DOHH2 (cell line): Measurements from ENCODE around the gene CACNA1D.

Experiments
- H3F3A ChIP-seq: fragments of 200-600 bp; sonication (generic), shearing (Covaris generic); 2 replicates; pipeline ENCODE4 v1.6.0; 2016; ENCODE audit warnings: antibody characterized with exemption, mild to moderate bottlenecking; ENCODE audit not compliant: control insufficient read depth, insufficient read depth
- H3K27ac ChIP-seq: fragments of 200-600 bp; sonication (generic); 2 replicates; pipeline ENCODE4 v1.5.1; 2014; ENCODE audit warnings: low read depth, mild to moderate bottlenecking, low read length, moderate library complexity
- H3K27me3 ChIP-seq: fragments of 200-600 bp; sonication (generic); 2 replicates; pipeline ENCODE4 v1.6.1; 2014; ENCODE audit warnings: mild to moderate bottlenecking, low read length, mixed read lengths; ENCODE audit not compliant: control insufficient read depth
- H3K36me3 ChIP-seq: fragments of 200-600 bp; sonication (generic); 2 replicates; pipeline ENCODE4 v1.6.1; 2014; ENCODE audit warnings: mild to moderate bottlenecking, low read length, moderate library complexity, mixed read lengths; ENCODE audit not compliant: control insufficient read depth
- H3K4me1 ChIP-seq: fragments of 200-600 bp; sonication (generic); 2 replicates; pipeline ENCODE4 v1.6.1; 2014; ENCODE audit warnings: mild to moderate bottlenecking, low read length, mixed read lengths; ENCODE audit not compliant: control insufficient read depth
- H3K4me2 ChIP-seq: fragments of 200-600 bp; sonication (generic); 2 replicates; pipeline ENCODE4 v1.6.0; 2014; ENCODE audit warnings: mild to moderate bottlenecking, low read length, moderate library complexity
- H3K4me3 ChIP-seq: fragments of 200-600 bp; sonication (generic); 2 replicates; pipeline ENCODE4 v1.5.1; 2014; ENCODE audit warnings: mild to moderate bottlenecking, low read length, mixed read lengths
- H3K79me2 ChIP-seq: fragments of 200-600 bp; sonication (generic); 2 replicates; pipeline ENCODE4 v1.6.1; 2014; ENCODE audit warnings: mild to moderate bottlenecking, low read length, mixed read lengths; ENCODE audit not compliant: control insufficient read depth
- H3K9me2 ChIP-seq: fragments of 200-600 bp; sonication (generic); replicated peaks from 2 replicates; pipeline ENCODE4 v1.6.1; 2014; ENCODE audit warnings: mild to moderate bottlenecking, low read length, mixed read lengths; ENCODE audit not compliant: control insufficient read depth
- H3K9me3 ChIP-seq: fragments of 200-600 bp; sonication (generic); 2 replicates; pipeline ENCODE4 v1.6.1; 2014; ENCODE audit warnings: antibody characterized with exemption, low read length, mixed read lengths; ENCODE audit not compliant: control insufficient read depth, insufficient read depth
- H4K20me1 ChIP-seq: fragments of 200-600 bp; sonication (generic); 2 replicates; pipeline ENCODE4 v1.6.0; 2014; ENCODE audit warnings: low read depth, mild to moderate bottlenecking, antibody characterized with exemption, low read length, moderate library complexity; ENCODE audit not compliant: control insufficient read depth, insufficient read depth
- CTCF ChIP-seq: fragments of 200-600 bp; sonication (generic); IDR thresholded peaks from one replicate; pipeline ENCODE4 v1.5.1; 2014; ENCODE audit warnings: antibody characterized with exemption, mild to moderate bottlenecking, low read depth, low read length; ENCODE audit not compliant: poor library complexity, severe bottlenecking
- EZH2phosphoT487 ChIP-seq: fragments of 200-600 bp; sonication (generic); IDR thresholded peaks from 2 replicates; pipeline ENCODE4 v1.6.1; 2017; ENCODE audit warnings: borderline replicate concordance, mild to moderate bottlenecking, antibody characterized with exemption, low read length, moderate library complexity, mixed read lengths

The CACNA1D gene

DNA sequence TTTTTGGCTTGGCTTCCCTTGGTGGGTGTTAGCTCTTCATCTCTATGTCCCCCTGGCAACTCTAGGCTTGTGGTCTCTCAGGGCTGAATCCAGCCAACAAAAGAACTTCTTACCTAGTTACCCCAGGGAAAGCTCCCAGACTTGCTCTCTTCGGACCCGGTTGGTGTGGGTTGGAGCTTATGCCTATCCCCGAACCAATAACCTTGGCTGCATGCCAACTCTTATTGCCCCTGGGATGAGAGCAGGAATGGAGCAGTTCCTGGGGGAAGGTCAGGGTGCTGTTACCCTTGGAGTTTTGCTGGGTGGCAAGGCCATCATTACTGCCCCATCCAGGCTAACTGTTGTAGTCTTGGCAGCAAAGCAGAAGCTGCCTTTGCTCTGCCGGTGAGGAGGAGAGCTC lies 147.8 kb downstream of the CACNA1D start:
- TF ChIP-seq EZH2phosphoT487, result no peak
- TF ChIP-seq CTCF, result no peak
- Histone ChIP-seq H3K4me3 (no peak overlapping the region), H3K27me3 (peaks cover 7% of the 10 kb centered on the region; the same call in 1 of the 2 replicates), H3K79me2 (no peaks in the 10 kb centered on the region), H3K9me3 (no peaks in the 10 kb centered on the region), H3K4me1 (no peaks in the 10 kb centered on the region), H4K20me1 (no peaks in the 10 kb centered on the region), H3K9me2 (no peaks in the 10 kb centered on the region), H3K27ac (no peak overlapping the region), H3F3A (no peaks in the 10 kb centered on the region), H3K36me3 (no peaks in the 10 kb centered on the region), H3K4me2 (no peak overlapping the region)

DNA sequence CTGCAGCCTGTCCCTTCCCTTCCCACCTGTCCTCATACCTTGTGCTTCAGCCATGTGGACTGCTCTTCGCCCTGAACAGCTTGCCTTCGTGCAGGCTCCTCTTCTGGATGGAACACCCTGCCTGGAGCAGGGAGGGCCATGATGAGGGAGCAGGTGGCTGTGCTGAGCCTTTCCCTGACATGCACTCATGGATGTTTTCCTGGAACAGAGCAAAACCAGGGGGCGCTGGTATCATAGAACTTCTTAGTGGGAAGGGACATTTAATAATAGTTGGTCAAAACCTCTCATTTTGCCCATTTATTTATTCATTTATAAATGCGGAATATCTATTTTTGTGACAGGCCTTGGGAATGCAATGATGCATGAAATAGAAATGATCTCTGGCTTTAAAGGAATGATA lies 149.3 kb downstream of the CACNA1D start:
- Histone ChIP-seq H3K27ac (no peak overlapping the region), H3K4me3 (no peak overlapping the region), H3K9me2 (no peaks in the 10 kb centered on the region), H4K20me1 (no peaks in the 10 kb centered on the region), H3K79me2 (no peaks in the 10 kb centered on the region), H3K4me2 (no peak overlapping the region), H3F3A (no peaks in the 10 kb centered on the region), H3K9me3 (no peaks in the 10 kb centered on the region), H3K4me1 (no peaks in the 10 kb centered on the region), H3K36me3 (no peaks in the 10 kb centered on the region), H3K27me3 (peaks cover 10% of the 10 kb centered on the region; the same call in 1 of the 2 replicates)
- no peak for TF ChIP-seq CTCF
- TF ChIP-seq EZH2phosphoT487, result no peak

DNA sequence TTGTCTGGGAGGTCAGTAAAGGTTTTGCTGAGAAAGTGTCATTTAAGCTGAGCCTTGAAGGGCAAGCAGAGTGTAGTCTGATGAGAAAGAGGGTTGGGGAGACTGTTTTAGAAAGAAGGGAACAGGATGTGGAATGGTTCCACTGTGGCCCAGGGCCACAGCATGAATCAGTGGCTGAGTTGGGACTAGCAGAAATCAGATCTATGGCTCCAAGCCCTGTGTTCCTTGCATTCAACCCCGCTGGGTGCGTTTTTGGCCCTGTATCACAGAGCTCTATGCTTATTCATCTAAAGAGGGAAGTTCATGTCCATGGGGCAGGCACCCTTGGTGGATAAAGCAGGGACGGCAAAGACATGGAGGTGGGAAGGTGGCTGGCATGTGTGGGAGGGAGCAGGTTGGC lies 151.3 kb downstream of the CACNA1D start:
- TF ChIP-seq CTCF (no peak), EZH2phosphoT487 (no peak)
- Histone ChIP-seq H3K79me2 (no peaks in the 10 kb centered on the region), H3K9me2 (no peaks in the 10 kb centered on the region), H4K20me1 (no peaks in the 10 kb centered on the region), H3K36me3 (no peaks in the 10 kb centered on the region), H3K27ac (no peak overlapping the region), H3K4me1 (no peaks in the 10 kb centered on the region), H3K4me3 (no peak overlapping the region), H3K4me2 (no peak overlapping the region), H3K9me3 (no peaks in the 10 kb centered on the region), H3K27me3 (peaks cover 20% of the 10 kb centered on the region; the same call in 1 of the 2 replicates), H3F3A (no peaks in the 10 kb centered on the region)
